Retinal pigment epithelial cell (primary cell): ENCODE results near the gene MROH9.

Experiments used
- DNase-seq: peaks from one replicate; pipeline ENCODE4 v3.0.0-alpha.2; 2010; ENCODE audit warnings: low read depth
- H3K4me3 ChIP-seq: 2 replicates; pipeline ENCODE4 v1.5.1; 2011; ENCODE audit warnings: mild to moderate bottlenecking, low read length, control low read depth, moderate library complexity
- TF ChIP-seq, protein P1 (sequence below): conservative IDR thresholded peaks from 2 replicates; pipeline ENCODE4 v1.5.1; 2011; ENCODE audit warnings: low read depth, low read length, control low read depth, inconsistent platforms

The MROH9 gene

DNA sequence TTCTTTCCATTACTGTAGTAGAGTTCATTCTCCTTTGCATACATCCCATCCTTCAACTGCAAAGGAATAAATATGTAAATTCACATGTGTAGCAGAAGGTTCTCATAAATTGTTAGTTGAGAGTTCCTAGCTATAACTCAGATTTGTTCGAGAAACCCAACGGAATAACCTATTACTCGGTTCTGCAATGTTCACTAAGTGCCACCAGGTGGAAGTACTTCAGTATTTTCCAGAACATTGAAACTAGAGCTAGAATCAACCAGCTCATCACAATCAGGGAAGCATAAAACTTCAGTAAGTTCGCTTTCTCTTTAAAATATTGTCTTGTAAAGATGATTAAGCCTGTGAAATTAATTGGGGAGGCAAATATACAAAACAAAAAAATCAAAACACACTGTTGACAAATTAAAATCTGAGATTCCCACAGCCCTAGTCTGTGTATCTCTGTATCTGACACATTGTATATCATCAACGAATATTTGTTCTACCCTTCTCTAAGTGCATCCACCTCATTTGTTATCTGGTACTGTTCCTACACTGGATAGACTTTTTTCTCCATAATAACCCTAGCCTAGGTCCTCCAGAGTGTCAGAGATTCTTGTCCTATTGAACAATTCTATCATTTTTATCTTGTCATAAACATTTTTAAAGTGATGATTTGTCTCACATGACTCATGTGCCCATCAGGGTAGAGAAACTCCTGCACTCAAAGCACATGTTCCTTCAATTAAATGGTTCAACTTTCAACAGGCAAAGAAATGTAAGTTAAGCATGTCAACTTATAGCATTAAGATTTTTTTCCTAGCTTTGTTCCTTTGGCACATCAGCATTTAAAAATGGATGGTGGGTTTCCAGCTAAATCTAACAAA lies 31.9 kb downstream of the MROH9 start:
- DNase-seq = peak; percentile 5
- no peak overlapping the region for H3K4me3 ChIP-seq
- TF ChIP-seq, protein P1, sequence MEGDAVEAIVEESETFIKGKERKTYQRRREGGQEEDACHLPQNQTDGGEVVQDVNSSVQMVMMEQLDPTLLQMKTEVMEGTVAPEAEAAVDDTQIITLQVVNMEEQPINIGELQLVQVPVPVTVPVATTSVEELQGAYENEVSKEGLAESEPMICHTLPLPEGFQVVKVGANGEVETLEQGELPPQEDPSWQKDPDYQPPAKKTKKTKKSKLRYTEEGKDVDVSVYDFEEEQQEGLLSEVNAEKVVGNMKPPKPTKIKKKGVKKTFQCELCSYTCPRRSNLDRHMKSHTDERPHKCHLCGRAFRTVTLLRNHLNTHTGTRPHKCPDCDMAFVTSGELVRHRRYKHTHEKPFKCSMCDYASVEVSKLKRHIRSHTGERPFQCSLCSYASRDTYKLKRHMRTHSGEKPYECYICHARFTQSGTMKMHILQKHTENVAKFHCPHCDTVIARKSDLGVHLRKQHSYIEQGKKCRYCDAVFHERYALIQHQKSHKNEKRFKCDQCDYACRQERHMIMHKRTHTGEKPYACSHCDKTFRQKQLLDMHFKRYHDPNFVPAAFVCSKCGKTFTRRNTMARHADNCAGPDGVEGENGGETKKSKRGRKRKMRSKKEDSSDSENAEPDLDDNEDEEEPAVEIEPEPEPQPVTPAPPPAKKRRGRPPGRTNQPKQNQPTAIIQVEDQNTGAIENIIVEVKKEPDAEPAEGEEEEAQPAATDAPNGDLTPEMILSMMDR = peak; percentile 67

DNA sequence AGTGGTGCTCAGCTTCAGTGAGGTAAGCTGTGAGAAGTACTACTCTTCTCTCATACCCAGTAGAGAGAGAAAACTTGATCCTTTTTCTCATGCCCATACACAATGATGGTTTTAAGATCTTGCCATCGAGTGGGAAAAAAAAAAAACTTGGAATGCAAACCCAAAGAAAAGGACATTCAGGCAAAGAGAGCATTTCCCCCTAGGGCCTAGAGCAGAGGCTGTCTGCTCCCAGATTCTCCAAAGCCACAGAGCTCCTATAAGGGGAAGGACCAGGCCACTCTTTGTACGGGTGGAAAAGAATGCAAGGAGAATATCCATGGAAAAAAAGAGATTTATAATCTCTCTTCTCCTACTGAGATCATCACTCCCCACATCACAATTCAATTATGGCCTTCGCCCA lies 34.9 kb downstream of the MROH9 start:
- TF ChIP-seq, protein P1 = no peak
- no peak for DNase-seq
- no peak overlapping the region for H3K4me3 ChIP-seq

DNA sequence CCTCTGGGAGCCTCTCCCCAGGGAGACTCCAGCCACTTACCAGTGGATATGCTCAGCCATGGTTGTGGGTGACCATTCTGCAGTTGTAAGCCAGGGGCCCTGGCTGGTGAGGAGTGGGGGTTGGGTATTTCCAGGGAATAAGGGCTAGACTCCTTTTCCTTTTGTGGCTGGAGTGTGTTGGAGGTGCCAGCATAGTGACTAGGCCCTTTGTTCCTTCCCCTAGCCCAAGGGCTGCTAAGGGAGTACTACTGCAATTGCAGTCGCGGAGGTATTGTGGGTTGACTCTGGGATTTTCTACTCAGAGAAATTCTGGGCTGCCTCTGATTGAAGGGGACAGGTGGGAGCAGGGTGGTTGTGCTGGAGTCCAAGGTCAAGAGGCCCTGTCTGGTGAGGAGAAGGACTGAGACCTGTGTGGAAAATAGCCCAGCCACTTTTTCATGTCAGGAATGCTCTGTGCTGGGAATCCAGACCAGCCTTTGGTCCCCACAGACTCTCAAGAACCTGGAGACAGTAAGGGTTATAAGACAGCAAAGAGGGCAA lies 43.1 kb downstream of the MROH9 start:
- H3K4me3 ChIP-seq = no peak overlapping the region
- TF ChIP-seq, protein P1 = no peak
- no peak for DNase-seq

DNA sequence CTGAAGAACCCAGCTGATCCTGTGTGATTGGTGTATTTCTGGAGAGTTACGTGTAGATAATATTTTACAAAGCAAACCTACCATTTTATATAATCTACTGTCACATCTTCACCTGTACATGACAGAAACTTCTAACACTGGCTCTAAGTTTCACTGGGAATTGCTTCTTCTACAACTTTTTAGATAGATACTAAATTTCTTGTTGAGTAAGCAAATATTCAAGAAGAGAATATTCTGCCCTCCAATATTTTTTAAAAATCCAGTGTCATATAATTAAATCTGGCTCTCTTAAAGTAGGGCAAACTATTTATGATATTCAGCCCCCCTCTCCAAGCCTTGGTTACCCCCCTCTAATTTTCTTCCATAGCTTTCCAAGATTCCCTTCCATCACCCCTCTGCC lies 50.1 kb downstream of the MROH9 start:
- TF ChIP-seq, protein P1 = no peak
- DNase-seq = no peak
- H3K4me3 ChIP-seq = no peak overlapping the region

DNA sequence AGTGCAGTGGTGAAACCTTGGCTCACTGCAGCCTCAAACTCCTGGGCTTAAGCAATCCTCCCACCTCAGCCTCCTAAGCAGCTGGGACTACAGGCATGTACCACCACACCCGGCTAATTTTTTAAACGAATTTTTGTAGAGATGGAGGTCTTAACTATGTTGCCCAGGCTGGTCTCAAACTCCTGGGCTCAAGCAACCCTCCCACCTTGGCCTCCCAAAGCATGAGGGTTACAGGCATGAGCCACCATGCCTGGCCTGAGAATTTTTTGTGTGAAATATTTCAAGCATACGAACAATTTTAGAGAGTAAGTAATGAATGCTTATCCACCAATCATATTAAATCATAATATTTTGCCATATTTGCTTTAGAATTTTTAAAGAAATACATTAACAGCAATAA lies 51.6 kb downstream of the MROH9 start:
- no peak for DNase-seq
- H3K4me3 ChIP-seq = no peak overlapping the region
- TF ChIP-seq, protein P1 = no peak

DNA sequence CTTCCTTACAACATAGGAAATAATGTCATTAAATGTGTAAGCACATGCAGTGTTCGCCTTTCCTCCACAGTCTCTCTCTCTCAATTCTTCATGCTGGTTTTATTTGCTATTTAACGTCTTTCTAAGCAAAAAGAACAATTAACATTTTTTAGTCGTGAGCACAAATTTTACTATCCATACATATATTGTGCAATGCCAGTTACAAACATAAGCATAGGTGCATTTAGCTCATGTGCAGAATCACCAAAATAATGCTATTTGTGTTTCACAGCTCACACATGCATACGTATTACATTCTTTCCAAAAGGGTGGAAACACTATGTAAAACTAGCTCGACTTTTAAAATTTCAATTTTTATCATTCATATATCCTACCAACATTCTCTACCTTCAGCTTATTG lies 52.1 kb downstream of the MROH9 start:
- DNase-seq = no peak
- H3K4me3 ChIP-seq = no peak overlapping the region
- TF ChIP-seq, protein P1 = no peak

DNA sequence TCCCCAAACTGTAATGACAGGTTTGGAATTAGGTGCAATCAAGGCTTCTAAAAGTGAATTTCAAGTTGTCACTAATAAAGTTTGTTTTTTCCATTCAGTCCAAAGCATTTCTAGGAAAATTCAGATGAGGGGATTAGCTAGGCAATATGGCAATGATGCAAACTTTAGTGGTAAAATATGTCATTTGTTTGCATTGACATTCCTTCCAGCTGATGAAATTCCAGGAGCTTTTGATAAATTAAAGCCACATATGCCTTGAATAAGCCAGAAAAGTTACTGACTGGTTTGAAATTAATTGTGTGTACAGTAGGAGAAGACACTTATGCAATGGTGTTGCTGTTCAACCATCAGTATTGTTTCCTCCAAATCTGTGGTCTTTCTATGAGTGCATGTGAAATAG lies 57.8 kb downstream of the MROH9 start:
- TF ChIP-seq, protein P1 = no peak
- H3K4me3 ChIP-seq = no peak overlapping the region
- DNase-seq = no peak
